ENCODE results near the gene GRK5.

- no peak for TF ChIP-seq CTCF (IDR thresholded peaks at IDR 0.05; ENCODE audit: borderline replicate concordance, extremely low read depth, low read length, poor library complexity, severe bottlenecking)
- no peak for TF ChIP-seq EZH2 (IDR thresholded peaks at IDR 0.05; ENCODE audit: borderline replicate concordance, low read depth, low read length, severe bottlenecking)
These were observed 188.8 kb downstream of the GRK5 start for GRCh38 chr10:119396008-119396708.
